Uterus (tissue), 4 donors: ENCODE data around the gene ADCY10. TPM values are rescaled to one million over a fixed set of nuclear protein-coding genes. Genes with fewer than 3 reads are reported as not detected.

Experiments used
- DNase-seq, 2 donors: peaks; one replicate each; pipeline ENCODE4 v3.0.0-alpha.2; 2019 to 2020
- H3K27ac ChIP-seq, 2 donors: fragments of 200-600 bp; sonication (generic); 1 replicate in 1 of 2; 2 replicates in 1 of 2; pipeline ENCODE4 v1.5.1; 2016 to 2018
- H3K27me3 ChIP-seq, 2 donors: fragments of 200-600 bp; sonication (generic); one replicate each; pipeline ENCODE4 v1.5.1; 2018 to 2019; ENCODE audit warnings: control low read depth in 1 of 2
- H3K36me3 ChIP-seq, 2 donors: fragments of 200-600 bp; sonication (generic); one replicate each; pipeline ENCODE4 v1.5.1; 2019; ENCODE audit warnings: control low read depth in 1 of 2
- H3K4me1 ChIP-seq, 2 donors: fragments of 200-600 bp; sonication (generic); one replicate each; pipeline ENCODE4 v1.5.1; 2018 to 2019; ENCODE audit warnings: control low read depth in 1 of 2
- H3K4me3 ChIP-seq, 2 donors: fragments of 200-600 bp; sonication (generic); 1 replicate in 1 of 2; 2 replicates in 1 of 2; pipeline ENCODE4 v1.5.1; 2018 to 2019; ENCODE audit warnings: mild to moderate bottlenecking in 1 of 2
- H3K9me3 ChIP-seq, 2 donors: fragments of 200-600 bp; sonication (generic); one replicate each; pipeline ENCODE4 v1.5.1; 2019; ENCODE audit warnings: control low read depth in 1 of 2
- POLR2A ChIP-seq, 2 donors: fragments of 450-650 bp; IDR thresholded peaks; one replicate each; pipeline ENCODE4 v1.6.1; 2016; ENCODE audit warnings: antibody characterized with exemption in 2 of 2, mild to moderate bottlenecking in 1 of 2, moderate library complexity in 1 of 2
- intact Hi-C: fragments of 100-400 bp; cut with DNase I; formaldehyde crosslinking; loops from one replicate; pipeline ENCODE4 v1.15.1; 2023; ENCODE audit warnings: low total_unique reads
- total RNA-seq, 4 donors: library from RNA; depleted of rRNA in 3 of 4; stranded (reverse); fragments of >200 nt in 3 of 4; gene quantifications; one replicate each; pipeline versions ENCODE4 v1.1.0 to v1.2.4, GENCODE V29; 2014 to 2023
- TF ChIP-seq, protein P1 (sequence below), 4 experiments: fragments of 200-600 bp in 2 of 4; fragments of 450-650 bp in 2 of 4; sonication (generic) in 2 of 4; IDR thresholded peaks; one replicate each; pipeline ENCODE4 v1.5.1; 2016 to 2019; ENCODE audit warnings: antibody characterized with exemption in 4 of 4, mild to moderate bottlenecking in 2 of 4, moderate library complexity in 1 of 4
- donor health status: DM: yes; HTN: yes; CAD: no.

Gene ADCY10
- total RNA-seq, 4 donors from 2014 or later = 0.26 to 1.2 (median 0.52) TPM

DNA sequence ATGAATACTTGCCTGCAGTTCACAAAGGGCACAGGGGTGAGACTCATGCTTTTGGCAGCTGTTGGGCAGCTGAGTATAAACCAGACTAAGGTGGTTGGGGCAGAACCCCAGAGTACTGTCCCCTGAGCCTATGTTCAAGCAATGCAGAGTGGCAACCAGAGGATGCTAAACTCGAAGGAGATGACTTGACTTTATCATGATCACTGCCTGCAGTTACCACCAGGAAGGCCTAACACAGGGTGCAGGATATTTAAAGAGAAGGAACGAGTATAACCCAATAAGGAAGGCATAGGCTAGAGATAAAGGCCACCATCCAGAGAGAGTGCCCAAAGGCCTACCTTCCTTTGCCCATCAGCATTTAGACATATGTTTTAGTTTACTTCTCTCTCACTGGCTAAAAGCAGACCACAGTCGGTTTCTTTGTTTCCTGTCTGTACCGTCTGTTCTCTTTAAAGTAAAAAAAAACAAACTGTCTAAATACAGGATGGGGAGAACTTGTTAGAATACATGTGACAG, 108.8 kb downstream of the ADCY10 start:
- Histone ChIP-seq H3K4me3 (no peak overlapping the region), H3K27me3 (no peaks in the 10 kb centered on the region), H3K36me3 (no peaks in the 10 kb centered on the region), H3K9me3 (no peaks in the 10 kb centered on the region), H3K4me1 (no peaks in the 10 kb centered on the region), H3K27ac (no peak overlapping the region)
- DNase-seq = no peak
- intact Hi-C loops = no loop called here
- TF ChIP-seq, protein P1, sequence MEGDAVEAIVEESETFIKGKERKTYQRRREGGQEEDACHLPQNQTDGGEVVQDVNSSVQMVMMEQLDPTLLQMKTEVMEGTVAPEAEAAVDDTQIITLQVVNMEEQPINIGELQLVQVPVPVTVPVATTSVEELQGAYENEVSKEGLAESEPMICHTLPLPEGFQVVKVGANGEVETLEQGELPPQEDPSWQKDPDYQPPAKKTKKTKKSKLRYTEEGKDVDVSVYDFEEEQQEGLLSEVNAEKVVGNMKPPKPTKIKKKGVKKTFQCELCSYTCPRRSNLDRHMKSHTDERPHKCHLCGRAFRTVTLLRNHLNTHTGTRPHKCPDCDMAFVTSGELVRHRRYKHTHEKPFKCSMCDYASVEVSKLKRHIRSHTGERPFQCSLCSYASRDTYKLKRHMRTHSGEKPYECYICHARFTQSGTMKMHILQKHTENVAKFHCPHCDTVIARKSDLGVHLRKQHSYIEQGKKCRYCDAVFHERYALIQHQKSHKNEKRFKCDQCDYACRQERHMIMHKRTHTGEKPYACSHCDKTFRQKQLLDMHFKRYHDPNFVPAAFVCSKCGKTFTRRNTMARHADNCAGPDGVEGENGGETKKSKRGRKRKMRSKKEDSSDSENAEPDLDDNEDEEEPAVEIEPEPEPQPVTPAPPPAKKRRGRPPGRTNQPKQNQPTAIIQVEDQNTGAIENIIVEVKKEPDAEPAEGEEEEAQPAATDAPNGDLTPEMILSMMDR (IDR thresholded peaks at IDR 0.05) = no peak
- TF ChIP-seq POLR2A (IDR thresholded peaks at IDR 0.05) = no peak

DNA sequence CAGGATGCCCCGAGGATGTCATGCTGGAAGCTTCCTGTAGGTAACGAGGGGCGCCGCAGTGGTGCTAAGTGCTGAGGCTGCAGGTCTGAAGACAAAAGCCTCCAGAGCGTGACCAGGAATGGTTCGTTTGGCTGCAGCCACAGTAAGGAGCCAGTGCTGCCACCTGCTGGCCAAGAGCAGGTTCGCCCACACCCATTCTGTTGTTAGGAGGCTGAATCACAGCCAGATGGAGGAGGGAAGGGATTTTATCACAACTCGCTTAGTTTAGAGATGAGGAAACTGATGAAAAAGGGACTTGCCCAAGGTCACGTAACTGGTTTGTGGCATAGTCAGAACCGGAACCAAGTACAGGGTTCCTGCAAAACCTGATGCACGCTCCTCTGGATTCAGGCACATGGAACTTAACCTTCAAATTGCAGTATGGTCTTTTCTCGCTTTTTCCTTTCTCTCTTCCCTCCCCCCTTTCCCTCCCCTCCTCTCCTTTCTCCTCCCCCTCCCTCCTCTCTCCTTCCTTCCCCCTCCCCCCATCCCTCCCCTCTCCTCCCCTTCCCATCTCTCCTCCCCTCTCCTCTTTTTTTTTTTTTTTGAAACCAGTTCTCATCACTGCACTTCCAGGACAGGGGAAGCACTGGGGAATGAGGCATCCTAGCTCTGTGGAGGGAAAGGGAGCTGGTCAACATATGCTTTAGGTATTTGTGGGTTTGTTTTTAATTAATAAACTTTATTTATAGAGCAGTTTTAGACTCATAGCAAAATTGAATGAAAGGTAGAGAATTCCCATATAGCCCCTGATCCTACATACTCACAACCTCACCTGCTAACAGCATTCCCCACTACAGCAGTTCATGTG, 110.4 kb downstream of the ADCY10 start:
- H3K36me3 ChIP-seq = no peaks in the 10 kb centered on the region
- DNase-seq = peak; percentile 90 to 92
- H3K4me3 ChIP-seq = no peak overlapping the region
- no peaks in the 10 kb centered on the region for H3K9me3 ChIP-seq
- no peak for TF ChIP-seq POLR2A (IDR thresholded peaks at IDR 0.05)
- TF ChIP-seq, protein P1 (IDR thresholded peaks at IDR 0.05) = peak; percentile 88 to 94 (median 90)
- H3K4me1 ChIP-seq = no peaks in the 10 kb centered on the region
- no peaks in the 10 kb centered on the region for H3K27me3 ChIP-seq
- H3K27ac ChIP-seq = no peak overlapping the region
- intact Hi-C loops = no loop called here

DNA sequence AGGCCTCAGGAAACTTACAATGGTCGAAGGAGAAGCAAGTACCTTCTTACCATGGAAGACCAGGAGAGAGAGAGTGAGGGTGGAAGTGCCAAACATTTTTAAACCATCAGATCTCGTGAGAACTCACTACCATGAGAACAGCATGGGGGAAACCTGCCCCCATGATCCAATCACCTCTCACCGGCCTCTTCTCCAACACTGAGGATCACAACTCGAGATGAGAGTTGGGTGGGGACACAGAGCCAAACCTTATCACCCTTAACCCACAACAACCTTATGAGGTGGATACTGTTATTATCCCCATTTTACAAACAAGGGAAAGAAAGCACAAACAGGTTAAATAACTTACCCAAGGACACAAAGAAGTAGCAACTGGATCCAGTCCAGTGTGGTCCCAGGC, 111.7 kb downstream of the ADCY10 start:
- Histone ChIP-seq H3K4me1 (peaks cover 0 to 4% of the 10 kb centered on the region in 2 donors), H3K9me3 (no peaks in the 10 kb centered on the region), H3K27me3 (no peaks in the 10 kb centered on the region), H3K27ac (no peak overlapping the region), H3K4me3 (no peak overlapping the region), H3K36me3 (no peaks in the 10 kb centered on the region)
- TF ChIP-seq POLR2A (IDR thresholded peaks at IDR 0.05) = no peak
- TF ChIP-seq, protein P1 (IDR thresholded peaks at IDR 0.05) = no peak
- DNase-seq = no peak
- intact Hi-C loops = no loop called here

DNA sequence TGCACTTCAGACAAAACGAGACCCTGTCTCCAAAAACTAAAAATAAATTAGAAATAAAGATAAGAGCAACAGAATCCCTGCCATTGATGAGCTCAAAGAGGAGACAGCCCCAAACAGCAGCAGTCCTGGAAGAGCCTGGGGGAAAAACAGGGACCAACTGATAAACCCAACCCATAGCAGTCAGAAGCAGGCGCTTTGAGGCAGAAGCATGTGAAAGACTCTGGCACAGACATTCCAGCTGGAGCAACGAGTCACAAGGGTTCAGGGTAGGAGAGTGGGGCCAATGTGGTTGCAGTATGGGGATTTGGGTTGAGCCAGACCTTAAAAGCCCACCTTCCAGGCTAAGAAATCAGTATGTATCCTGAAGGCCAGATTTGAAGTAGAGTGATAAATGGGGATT, 113.7 kb downstream of the ADCY10 start:
- Histone ChIP-seq H3K27me3 (no peaks in the 10 kb centered on the region), H3K4me1 (peaks cover 4 to 7% of the 10 kb centered on the region in 2 donors), H3K27ac (no peak overlapping the region), H3K4me3 (no peak overlapping the region), H3K36me3 (no peaks in the 10 kb centered on the region), H3K9me3 (no peaks in the 10 kb centered on the region)
- TF ChIP-seq POLR2A (IDR thresholded peaks at IDR 0.05) = no peak
- TF ChIP-seq, protein P1 (IDR thresholded peaks at IDR 0.05) = no peak
- no peak for DNase-seq
- intact Hi-C loops = no loop called here

DNA sequence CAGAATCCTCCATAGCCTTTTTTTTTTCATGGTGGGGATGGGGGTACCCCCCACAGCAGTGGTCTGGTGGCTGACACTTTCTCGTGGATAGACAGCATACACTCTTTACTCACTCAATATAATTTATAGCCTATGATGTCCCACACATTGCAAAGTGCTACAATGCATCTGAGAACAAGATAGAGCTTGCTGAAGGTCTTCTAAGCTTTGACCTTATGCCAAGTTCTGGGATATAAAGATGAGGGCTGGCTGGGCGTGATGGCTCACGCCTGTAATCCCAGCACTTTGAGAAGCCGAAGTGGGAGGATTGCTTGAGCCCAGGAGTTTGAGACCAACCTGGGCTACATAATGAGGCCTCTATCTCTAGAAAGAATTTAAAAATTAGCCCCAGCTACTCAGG, 114.2 kb downstream of the ADCY10 start:
- Histone ChIP-seq H3K4me1 (peaks cover 4 to 7% of the 10 kb centered on the region in 2 donors), H3K27ac (no peak overlapping the region), H3K27me3 (no peaks in the 10 kb centered on the region), H3K9me3 (no peaks in the 10 kb centered on the region), H3K36me3 (no peaks in the 10 kb centered on the region), H3K4me3 (no peak overlapping the region)
- no peak for DNase-seq
- TF ChIP-seq, protein P1 (IDR thresholded peaks at IDR 0.05) = no peak
- TF ChIP-seq POLR2A (IDR thresholded peaks at IDR 0.05) = no peak
- intact Hi-C loops = loop anchor here (5.0 kb wide), 1 partner anchor 77 kb away; the partner anchor contains the start of gene MPZL1
